HG02938 (cell line): ENCODE results near the gene RAB19.
"Not testable (repeated sequence)": the region's sequence is repeated elsewhere in the genome, so short reads cannot be mapped to it uniquely, and the experiment has no call there.

Experiments
- ATAC-seq: cut with Tn5 transposase; IDR thresholded peaks from one replicate; pipeline ENCODE4 v1.9.1; 2021; ENCODE audit warnings: mild to moderate bottlenecking, moderate library complexity; ENCODE audit not compliant: unreplicated experiment

The RAB19 gene

GRCh38 chr7:140453273-140453672 lies 49.4 kb downstream of the RAB19 start:
- ATAC-seq = no peak

- ATAC-seq = not testable (repeated sequence)
Measured at GRCh38 chr7:140453785-140454656, 50.2 kb downstream of the RAB19 start.

GRCh38 chr7:140454657-140455015 lies 50.8 kb downstream of the RAB19 start:
- no peak for ATAC-seq

GRCh38 chr7:140455743-140456142 lies 51.9 kb downstream of the RAB19 start:
- no peak for ATAC-seq

GRCh38 chr7:140456551-140457051 lies 52.7 kb downstream of the RAB19 start:
- no peak for ATAC-seq

GRCh38 chr7:140458201-140458600 lies 54.3 kb downstream of the RAB19 start:
- no peak for ATAC-seq

GRCh38 chr7:140458916-140459315 lies 55.1 kb downstream of the RAB19 start:
- no peak for ATAC-seq

GRCh38 chr7:140463111-140463510 lies 59.3 kb downstream of the RAB19 start:
- no peak for ATAC-seq

GRCh38 chr7:140475747-140476333 lies 72.0 kb downstream of the RAB19 start:
- no peak for ATAC-seq

- ATAC-seq = no peak
Measured at GRCh38 chr7:140476698-140477261, 72.9 kb downstream of the RAB19 start.
